A549 treated with GW870086 at 1 μM for 4 hours (cell line): ENCODE data around the gene PTER. TPM values are rescaled to one million over a fixed set of nuclear protein-coding genes. Genes with fewer than 3 reads are reported as not detected.

Source experiments
- total RNA-seq: library from RNA; stranded (reverse); fragments of 200-300 nt; extraction: Qiagen RNA extraction; gene quantifications from 5 replicates; pipeline ENCODE4 v1.2.3, GENCODE V29; 2022; ENCODE audit warnings: low read depth

PTER gene, protein sequence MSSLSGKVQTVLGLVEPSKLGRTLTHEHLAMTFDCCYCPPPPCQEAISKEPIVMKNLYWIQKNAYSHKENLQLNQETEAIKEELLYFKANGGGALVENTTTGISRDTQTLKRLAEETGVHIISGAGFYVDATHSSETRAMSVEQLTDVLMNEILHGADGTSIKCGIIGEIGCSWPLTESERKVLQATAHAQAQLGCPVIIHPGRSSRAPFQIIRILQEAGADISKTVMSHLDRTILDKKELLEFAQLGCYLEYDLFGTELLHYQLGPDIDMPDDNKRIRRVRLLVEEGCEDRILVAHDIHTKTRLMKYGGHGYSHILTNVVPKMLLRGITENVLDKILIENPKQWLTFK
- 12.3 to 19.5 TPM (median 16.8 TPM) in 5 replicates for total RNA-seq

DNA sequence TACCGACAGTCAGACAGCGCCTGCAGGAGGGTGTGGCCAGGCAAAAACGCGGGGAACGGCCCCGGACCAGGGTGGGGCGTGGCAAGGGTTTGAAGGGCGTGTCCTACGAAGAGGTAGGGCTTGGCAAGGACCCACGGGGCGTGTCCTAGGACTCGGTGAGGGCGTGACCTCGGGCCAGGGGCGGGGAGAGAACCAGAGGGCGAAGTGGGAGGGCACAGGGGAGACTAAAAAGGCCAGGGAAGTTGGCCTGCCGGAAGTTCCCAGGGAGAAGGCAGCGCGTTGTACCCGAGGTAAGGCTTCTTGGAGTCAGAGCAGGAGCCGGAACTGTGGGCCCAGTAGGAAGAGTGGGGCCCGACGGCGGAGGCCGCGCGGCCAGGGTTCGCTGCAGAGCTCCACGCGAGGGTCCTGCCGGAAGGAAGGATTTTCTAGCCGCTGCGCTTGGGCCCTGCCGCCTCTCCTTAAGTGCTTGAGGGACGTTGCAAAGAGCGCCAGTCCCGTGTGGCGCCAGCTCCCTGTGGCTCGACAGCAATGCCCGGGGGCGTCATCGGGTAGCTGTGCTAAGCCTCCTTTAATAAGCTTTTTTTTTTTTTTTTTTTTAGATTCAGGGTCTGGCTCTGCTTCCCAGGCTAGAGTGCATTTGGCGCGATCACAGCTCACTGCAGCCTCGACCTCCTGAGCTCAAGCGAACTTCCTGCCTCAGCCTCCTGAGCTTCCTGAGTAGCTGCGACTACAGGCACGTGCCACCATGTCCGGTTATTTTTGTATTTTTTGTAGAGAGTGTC lies at the start of gene PTER:
Gene PTER, plus strand, starts transcription at position 253 of the 782 bp plus-strand sequence. CDS start 47,375 bp downstream, outside the sequence.

DNA sequence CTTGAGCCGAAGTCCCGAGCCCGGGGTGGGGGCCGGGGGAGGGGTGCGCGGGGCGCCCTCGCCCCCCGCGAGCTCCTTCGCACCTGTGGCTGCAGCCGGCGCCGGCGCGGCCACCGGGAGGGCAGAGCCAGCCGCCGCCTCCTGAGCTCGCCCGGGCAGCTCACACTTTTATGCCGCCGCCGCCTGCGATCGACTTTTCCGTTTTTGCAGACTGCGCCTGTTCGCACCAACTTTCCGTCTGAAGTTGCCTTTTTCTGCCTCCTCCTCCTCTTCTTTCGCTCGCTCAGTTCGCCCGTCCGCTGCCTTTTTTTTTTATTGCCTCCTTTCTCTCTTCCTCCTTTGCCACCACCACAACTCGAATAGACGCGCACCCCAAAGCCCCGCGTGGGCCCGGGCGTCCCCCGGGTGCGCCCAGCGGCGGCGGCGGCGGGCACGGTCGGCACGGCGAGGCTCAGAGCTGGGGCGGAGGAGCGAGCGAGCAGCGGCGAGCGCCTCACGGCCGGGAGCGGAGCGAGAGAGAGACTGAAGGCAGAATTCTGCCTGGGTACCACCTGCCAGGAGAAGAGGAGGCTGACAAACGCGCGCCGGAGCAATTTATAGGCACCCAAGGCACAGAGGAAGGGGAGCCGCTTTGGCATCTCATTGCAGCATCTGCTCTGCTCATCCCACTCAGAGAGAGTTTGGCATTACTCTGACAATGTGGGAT lies 84.7 kb downstream of the PTER start, which contains the start of gene C1QL3:
Gene C1QL3, minus strand, starts transcription at position 569 of the 706 bp plus-strand sequence. CDS start 814 bp downstream, outside the sequence.

Other genes starting within 250 kb of the PTER start
- gene C1QL3, start 84.9 kb downstream of the PTER start, total RNA-seq = not detected in 5 replicates